ENCODE results near the gene MAST2. TPM values are rescaled to one million over a fixed set of nuclear protein-coding genes. Genes with fewer than 3 reads are reported as not detected.

MAST2 gene
- total and polyA plus RNA-seq, 4 donors: 28.3 to 75.0 (median 46.1) TPM

DNA sequence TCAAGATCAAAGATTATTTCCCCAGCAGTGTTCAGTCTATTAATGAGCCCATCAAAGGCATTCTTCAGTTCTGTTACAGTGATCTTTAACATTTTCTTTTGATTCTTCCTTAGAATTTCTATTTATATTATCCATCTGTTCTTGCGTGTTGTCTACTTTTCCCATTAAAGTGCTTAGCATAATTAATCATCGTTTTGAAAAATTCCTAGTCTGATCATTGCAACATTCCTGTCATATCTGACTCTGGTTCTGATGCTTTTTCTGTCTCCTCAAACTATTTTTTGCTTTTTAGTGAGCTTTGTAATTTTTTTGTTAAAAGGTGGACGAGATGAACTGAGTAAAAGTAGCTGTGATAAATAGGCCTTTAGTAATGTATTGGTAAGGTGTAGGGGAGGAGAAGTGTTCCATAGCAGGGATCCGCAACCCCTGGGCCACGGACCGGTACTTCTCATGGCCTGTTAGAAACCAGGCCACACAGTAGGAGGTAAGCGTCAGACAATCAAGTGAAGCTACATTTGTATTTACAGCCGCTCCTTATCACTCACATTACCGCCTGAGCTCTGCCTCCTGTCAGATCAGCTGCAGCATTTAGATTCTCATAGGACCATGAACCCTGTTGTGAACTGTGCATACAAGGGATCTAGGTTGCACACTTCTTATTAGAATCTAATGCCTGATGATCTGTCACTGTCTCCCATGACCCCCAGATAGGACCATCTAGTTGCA is 165.7 kb downstream of the MAST2 start:
- DNase-seq (ENCODE audit: low read depth in 4 of 6, low spot score in 6 of 6): no peak
- no peaks in the 10 kb centered on the region for H3K4me1 ChIP-seq (ENCODE audit: control insufficient read depth, insufficient read depth, low read length)
- 91% methylated on average over 6 of the region's 9 CpGs for WGBS (ENCODE audit: insufficient coverage)
- no peak overlapping the region for H3K4me3 ChIP-seq (ENCODE audit: low read depth, low read length)
- no peaks in the 10 kb centered on the region for H3K9me3 ChIP-seq (ENCODE audit: control insufficient read depth, insufficient read depth, low read length)
- H3K27me3 ChIP-seq (ENCODE audit: control insufficient read depth, insufficient read depth, low read length): no peaks in the 10 kb centered on the region
- H3K27ac ChIP-seq (ENCODE audit: low read depth, low read length): no peak overlapping the region
- H3K36me3 ChIP-seq (ENCODE audit: control insufficient read depth, insufficient read depth, low read length): no peaks in the 10 kb centered on the region

DNA sequence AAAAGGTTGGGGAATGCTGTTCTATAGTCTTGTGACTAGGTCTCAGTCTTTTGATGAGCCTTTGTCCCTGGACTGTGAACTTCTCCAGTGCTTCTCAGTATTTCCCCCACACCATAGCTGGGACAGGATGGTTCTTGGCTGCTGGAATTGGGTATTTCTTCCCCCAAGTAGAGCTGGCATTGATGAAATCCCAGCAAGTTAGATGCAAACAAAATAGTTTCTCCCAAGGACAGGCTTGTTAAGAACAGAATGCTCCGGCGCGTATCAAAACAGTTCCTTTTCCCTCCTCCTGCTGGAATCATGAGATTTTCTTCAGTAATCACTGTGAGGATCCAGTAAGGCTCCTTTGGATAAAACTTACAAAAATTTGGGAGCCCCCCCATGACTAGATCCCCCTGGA is 166.5 kb downstream of the MAST2 start:
- WGBS (ENCODE audit: insufficient coverage): 90% methylated on average over 3 of the region's 3 CpGs
- Histone ChIP-seq H3K4me3 (ENCODE audit: low read depth, low read length) (no peak overlapping the region), H3K9me3 (ENCODE audit: control insufficient read depth, insufficient read depth, low read length) (no peaks in the 10 kb centered on the region), H3K27me3 (ENCODE audit: control insufficient read depth, insufficient read depth, low read length) (no peaks in the 10 kb centered on the region), H3K36me3 (ENCODE audit: control insufficient read depth, insufficient read depth, low read length) (no peaks in the 10 kb centered on the region), H3K4me1 (ENCODE audit: control insufficient read depth, insufficient read depth, low read length) (no peaks in the 10 kb centered on the region), H3K27ac (ENCODE audit: low read depth, low read length) (no peak overlapping the region)
- DNase-seq (ENCODE audit: low read depth in 4 of 6, low spot score in 6 of 6): no peak

DNA sequence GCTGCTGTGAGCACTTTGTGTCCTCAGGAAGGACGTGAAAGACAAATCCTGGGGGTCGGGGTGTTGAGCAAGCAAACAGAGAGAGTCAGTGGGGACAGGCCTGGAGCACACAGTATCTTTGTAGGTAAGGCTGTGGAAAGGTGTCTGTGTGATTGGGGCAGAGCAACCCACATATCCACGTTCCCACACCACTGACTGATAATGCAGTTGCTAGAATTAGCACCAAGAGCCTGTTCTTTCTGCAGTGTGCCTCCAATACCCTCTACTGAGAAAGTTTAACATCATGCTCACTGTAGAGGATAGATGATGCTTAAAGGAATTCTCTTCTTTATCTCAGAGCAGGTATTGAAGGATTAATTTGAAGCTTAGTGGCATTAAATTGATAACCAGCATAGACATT is 167.9 kb downstream of the MAST2 start:
- 78% methylated on average over 2 of the region's 3 CpGs for WGBS (ENCODE audit: insufficient coverage)
- no peak for DNase-seq (ENCODE audit: low read depth in 4 of 6, low spot score in 6 of 6)

DNA sequence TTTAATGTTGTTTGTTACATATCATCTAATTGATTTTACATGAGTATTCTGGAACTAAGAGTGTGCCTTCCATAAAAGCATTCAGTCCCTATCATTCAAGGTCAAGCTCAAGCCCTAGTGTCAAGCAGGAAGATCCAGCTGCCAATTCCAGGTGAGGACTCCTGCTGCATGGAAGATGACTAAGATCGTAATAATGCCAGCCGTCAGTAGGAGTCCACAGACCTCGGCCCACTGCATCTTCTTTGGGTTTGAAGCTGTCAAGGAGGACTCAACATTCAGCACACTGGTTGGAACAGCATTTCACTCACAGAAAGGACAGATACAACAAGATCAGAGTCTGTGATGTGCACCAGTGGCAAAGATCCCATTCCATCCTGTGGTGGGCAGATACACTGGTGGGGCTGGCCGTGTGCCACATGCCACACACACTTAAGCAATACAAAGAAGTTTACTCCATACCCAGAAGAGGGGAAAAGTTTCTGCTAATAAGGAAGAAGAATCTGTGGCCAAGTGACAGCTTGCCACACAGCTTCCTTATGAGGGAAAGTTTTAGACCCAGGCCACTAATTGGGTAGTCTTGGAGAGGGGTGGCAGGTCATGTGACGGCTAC is 168.6 kb downstream of the MAST2 start:
- no peak overlapping the region for H3K4me3 ChIP-seq (ENCODE audit: low read depth, low read length)

More for the DNA sequence above, 167.9 kb downstream of the MAST2 start:
- Histone ChIP-seq H3K27me3 (ENCODE audit: control insufficient read depth, insufficient read depth, low read length) (no peaks in the 10 kb centered on the region), H3K4me3 (ENCODE audit: low read depth, low read length) (no peak overlapping the region), H3K36me3 (ENCODE audit: control insufficient read depth, insufficient read depth, low read length) (no peaks in the 10 kb centered on the region), H3K4me1 (ENCODE audit: control insufficient read depth, insufficient read depth, low read length) (no peaks in the 10 kb centered on the region), H3K27ac (ENCODE audit: low read depth, low read length) (no peak overlapping the region), H3K9me3 (ENCODE audit: control insufficient read depth, insufficient read depth, low read length) (no peaks in the 10 kb centered on the region)

DNA sequence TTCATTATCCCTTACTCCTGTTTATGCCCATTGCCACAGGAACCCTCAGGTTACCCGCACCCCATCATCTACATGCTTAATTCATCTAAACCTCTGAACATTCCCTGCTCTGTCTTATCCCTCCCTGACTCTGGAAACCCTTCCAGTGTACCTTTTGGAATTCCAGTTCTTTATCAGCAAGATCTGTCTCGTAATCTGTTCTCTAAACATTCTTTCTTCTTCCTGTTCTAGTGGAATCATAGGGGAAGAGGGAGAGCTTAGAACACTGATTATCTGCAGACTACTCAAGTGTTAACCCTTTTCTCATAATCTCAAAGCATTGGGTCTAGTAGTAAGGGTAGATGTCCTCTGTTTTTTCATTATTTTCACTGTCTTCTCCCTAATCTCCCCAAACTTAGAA is 169.2 kb downstream of the MAST2 start:
- no peaks in the 10 kb centered on the region for H3K27me3 ChIP-seq (ENCODE audit: control insufficient read depth, insufficient read depth, low read length)
- WGBS (ENCODE audit: insufficient coverage): 100% methylated on average over 1 of the region's 2 CpGs
- DNase-seq (ENCODE audit: low read depth in 4 of 6, low spot score in 6 of 6): no peak
- H3K36me3 ChIP-seq (ENCODE audit: control insufficient read depth, insufficient read depth, low read length): no peaks in the 10 kb centered on the region
- no peaks in the 10 kb centered on the region for H3K9me3 ChIP-seq (ENCODE audit: control insufficient read depth, insufficient read depth, low read length)
- no peaks in the 10 kb centered on the region for H3K4me1 ChIP-seq (ENCODE audit: control insufficient read depth, insufficient read depth, low read length)
- H3K27ac ChIP-seq (ENCODE audit: low read depth, low read length): no peak overlapping the region
- no peak overlapping the region for H3K4me3 ChIP-seq (ENCODE audit: low read depth, low read length)

More for the DNA sequence above, 168.6 kb downstream of the MAST2 start:
- no peaks in the 10 kb centered on the region for H3K9me3 ChIP-seq (ENCODE audit: control insufficient read depth, insufficient read depth, low read length)
- H3K27ac ChIP-seq (ENCODE audit: low read depth, low read length): no peak overlapping the region
- 90% methylated on average over 3 of the region's 5 CpGs for WGBS (ENCODE audit: insufficient coverage)
- no peak for DNase-seq (ENCODE audit: low read depth in 4 of 6, low spot score in 6 of 6)
- no peaks in the 10 kb centered on the region for H3K27me3 ChIP-seq (ENCODE audit: control insufficient read depth, insufficient read depth, low read length)
- no peaks in the 10 kb centered on the region for H3K36me3 ChIP-seq (ENCODE audit: control insufficient read depth, insufficient read depth, low read length)
- no peaks in the 10 kb centered on the region for H3K4me1 ChIP-seq (ENCODE audit: control insufficient read depth, insufficient read depth, low read length)

DNA sequence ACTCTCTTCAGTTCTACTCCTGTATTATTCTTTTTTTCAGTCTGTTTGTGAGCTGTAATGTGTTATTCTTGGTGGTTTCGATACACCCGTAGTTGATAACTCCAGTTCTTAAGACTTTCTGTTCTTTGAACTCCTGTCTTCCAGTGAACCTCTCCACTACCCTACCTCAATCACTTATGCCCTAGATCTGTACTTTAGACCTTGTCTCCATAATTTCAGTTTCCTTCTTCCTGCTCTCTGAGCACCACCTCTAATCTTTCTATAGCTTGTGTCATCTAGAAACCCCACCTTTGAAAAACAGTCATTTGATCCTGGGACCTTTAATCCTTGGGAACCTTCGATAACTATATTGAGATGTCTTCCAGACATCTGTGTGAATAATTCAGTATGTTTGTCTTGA is 169.7 kb downstream of the MAST2 start:
- Histone ChIP-seq H3K27me3 (ENCODE audit: control insufficient read depth, insufficient read depth, low read length) (no peaks in the 10 kb centered on the region), H3K36me3 (ENCODE audit: control insufficient read depth, insufficient read depth, low read length) (no peaks in the 10 kb centered on the region), H3K9me3 (ENCODE audit: control insufficient read depth, insufficient read depth, low read length) (no peaks in the 10 kb centered on the region), H3K4me1 (ENCODE audit: control insufficient read depth, insufficient read depth, low read length) (no peaks in the 10 kb centered on the region), H3K27ac (ENCODE audit: low read depth, low read length) (no peak overlapping the region), H3K4me3 (ENCODE audit: low read depth, low read length) (no peak overlapping the region)
- no CpG with 5 or more reads among the region's 3 CpGs for WGBS (ENCODE audit: insufficient coverage)
- DNase-seq (ENCODE audit: low read depth in 4 of 6, low spot score in 6 of 6): no peak

DNA sequence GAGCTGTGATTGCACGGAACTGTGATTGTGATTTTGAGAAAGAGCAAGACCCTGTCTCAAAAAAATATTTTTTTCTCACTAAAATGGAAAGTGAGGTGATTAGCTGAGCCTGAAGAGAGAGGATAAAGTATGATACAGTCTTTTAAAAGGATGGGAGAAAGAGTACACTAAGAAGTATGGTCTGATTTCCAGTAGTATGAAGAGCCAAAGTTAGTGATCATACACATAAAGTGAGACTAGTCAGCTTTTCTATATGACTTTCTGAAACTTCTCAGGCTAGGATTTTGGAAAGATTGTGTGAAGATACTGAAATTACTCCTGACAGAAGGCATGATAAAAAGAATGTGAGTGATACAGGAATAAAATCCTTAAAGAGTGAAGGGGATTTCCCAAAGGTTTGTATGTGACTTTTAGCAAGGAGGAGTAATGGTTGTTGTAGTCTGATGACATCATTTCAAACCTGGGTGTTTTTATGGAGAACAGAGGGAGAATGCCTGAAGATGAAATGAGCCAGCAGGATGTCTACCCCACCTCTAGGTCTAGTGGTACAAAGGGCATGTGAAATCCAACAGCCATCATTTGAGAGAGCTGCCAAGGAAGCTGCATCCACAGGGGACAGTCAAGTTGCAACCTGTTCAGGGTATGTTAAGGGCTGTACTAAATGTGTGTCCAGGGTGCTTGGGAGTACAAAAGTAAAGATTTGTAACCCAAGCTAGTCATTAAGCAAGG is 171.3 kb downstream of the MAST2 start:
- H3K36me3 ChIP-seq (ENCODE audit: control insufficient read depth, insufficient read depth, low read length): no peaks in the 10 kb centered on the region
- H3K27me3 ChIP-seq (ENCODE audit: control insufficient read depth, insufficient read depth, low read length): no peaks in the 10 kb centered on the region
- H3K4me1 ChIP-seq (ENCODE audit: control insufficient read depth, insufficient read depth, low read length): no peaks in the 10 kb centered on the region
- no peak overlapping the region for H3K27ac ChIP-seq (ENCODE audit: low read depth, low read length)
- no peak overlapping the region for H3K4me3 ChIP-seq (ENCODE audit: low read depth, low read length)
- no CpG with 5 or more reads among the region's 1 CpG for WGBS (ENCODE audit: insufficient coverage)
- no peak for DNase-seq (ENCODE audit: low read depth in 4 of 6, low spot score in 6 of 6)
- no peaks in the 10 kb centered on the region for H3K9me3 ChIP-seq (ENCODE audit: control insufficient read depth, insufficient read depth, low read length)

DNA sequence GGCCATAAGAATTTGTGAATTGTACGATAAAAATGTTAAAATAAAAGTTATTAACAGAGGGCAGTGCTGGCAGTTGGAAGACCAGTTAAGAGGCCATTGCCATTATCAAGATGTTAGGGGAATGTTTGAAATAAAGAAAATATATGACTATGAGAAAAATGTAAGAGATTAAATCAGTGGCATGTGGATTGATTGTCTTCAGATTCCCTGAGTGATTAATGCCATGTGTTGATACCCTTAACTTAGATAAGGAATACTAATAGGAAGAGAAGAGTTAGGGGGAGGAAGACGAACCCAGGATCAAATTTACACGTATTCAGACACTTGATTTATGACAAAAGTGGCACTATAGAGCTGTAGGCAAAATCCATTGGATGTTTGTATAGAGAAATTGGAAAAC is 173.2 kb downstream of the MAST2 start:
- no peaks in the 10 kb centered on the region for H3K27me3 ChIP-seq (ENCODE audit: control insufficient read depth, insufficient read depth, low read length)
- H3K27ac ChIP-seq (ENCODE audit: low read depth, low read length): no peak overlapping the region
- no peaks in the 10 kb centered on the region for H3K36me3 ChIP-seq (ENCODE audit: control insufficient read depth, insufficient read depth, low read length)
- 100% methylated on average over 1 of the region's 3 CpGs for WGBS (ENCODE audit: insufficient coverage)
- no peaks in the 10 kb centered on the region for H3K4me1 ChIP-seq (ENCODE audit: control insufficient read depth, insufficient read depth, low read length)
- DNase-seq (ENCODE audit: low read depth in 4 of 6, low spot score in 6 of 6): no peak
- H3K4me3 ChIP-seq (ENCODE audit: low read depth, low read length): no peak overlapping the region
- no peaks in the 10 kb centered on the region for H3K9me3 ChIP-seq (ENCODE audit: control insufficient read depth, insufficient read depth, low read length)

DNA sequence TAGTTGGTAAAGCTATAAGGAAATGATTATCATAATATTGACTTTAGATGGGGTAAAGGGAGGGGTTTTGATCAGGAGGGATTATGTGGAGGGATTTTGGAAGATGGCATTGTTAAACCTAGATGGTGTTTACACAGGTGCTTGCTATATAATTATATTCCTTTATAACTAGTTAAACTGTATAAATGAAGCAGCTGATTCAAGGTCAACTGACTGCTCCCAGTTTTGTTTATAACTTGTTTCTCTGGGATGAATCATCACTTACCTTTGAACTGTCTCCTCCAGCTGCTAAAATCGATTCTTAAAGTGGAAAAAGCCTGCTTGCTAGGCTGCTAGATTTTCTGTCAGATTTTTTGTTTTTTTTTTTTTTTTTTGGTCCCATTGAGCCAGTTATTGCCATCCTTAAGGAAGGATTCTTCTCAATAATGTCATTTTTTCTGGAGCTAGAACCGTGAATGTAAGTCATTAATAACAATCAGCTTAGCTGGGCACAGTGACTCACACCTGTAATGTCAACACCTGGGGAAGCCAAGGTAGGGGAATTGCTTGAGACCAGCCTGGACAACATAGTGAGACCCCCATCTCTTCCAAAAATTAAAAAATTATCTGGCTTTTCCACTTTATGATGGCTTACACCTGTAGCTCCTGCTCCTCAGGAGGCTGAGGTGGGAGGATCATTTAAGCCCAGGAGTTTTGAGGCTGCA is 175.8 kb downstream of the MAST2 start:
- H3K27ac ChIP-seq (ENCODE audit: low read depth, low read length): no peak overlapping the region
- WGBS (ENCODE audit: insufficient coverage): no CpG with 5 or more reads among the region's 2 CpGs
- no peak overlapping the region for H3K4me3 ChIP-seq (ENCODE audit: low read depth, low read length)
- no peaks in the 10 kb centered on the region for H3K4me1 ChIP-seq (ENCODE audit: control insufficient read depth, insufficient read depth, low read length)
- no peaks in the 10 kb centered on the region for H3K9me3 ChIP-seq (ENCODE audit: control insufficient read depth, insufficient read depth, low read length)
- H3K36me3 ChIP-seq (ENCODE audit: control insufficient read depth, insufficient read depth, low read length): no peaks in the 10 kb centered on the region
- no peaks in the 10 kb centered on the region for H3K27me3 ChIP-seq (ENCODE audit: control insufficient read depth, insufficient read depth, low read length)
- no peak for DNase-seq (ENCODE audit: low read depth in 4 of 6, low spot score in 6 of 6)

All from spinal cord (tissue), 10 donors.